ENCODE results near the gene RTL1. TPM values are rescaled to one million over a fixed set of nuclear protein-coding genes. Genes with fewer than 3 reads are reported as not detected.

The RTL1 gene
- total and polyA plus RNA-seq, 2 experiments from 2014 or later: 0.36 TPM; not detected in 1

DNA sequence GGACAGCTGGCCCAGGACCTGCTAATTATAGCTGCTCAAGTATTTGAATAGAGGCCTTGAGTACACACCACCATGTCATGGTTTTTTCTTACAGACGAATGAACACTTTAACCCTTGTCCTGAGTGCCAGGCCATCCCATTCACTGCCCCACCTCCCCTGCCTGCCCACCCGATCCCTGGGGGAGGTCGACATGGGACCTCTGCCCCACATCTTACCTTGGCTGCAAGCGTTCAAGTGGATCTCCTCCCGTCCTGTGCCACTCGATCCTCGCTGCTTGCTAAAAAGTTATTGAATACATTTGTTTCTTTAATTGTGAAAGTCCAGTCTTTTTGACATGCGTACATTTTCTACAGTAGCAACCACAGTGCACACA lies 10.3 kb downstream of the RTL1 start:
- no peaks in the 10 kb centered on the region for H3K9me2 ChIP-seq (ENCODE audit: insufficient read depth)
- H3K4me3 ChIP-seq: no peak overlapping the region
- in situ Hi-C loops (cut with MboI): no loop called here
- no peaks in the 10 kb centered on the region; the same call in 1 of the 2 replicates for H3K27me3 ChIP-seq (replicated peaks; ENCODE audit: insufficient read depth)
- WGBS, 2 experiments (ENCODE audit: low coverage in 1 of 2, low lambda C conversion rate in 2 of 2, missing lambda C conversion rate in 2 of 2): 65 to 73% methylated on average over 8 of the region's 8 CpGs
- no peak overlapping the region for H2AFZ ChIP-seq
- no peaks in the 10 kb centered on the region; the same call in 1 of the 2 replicates for H4K20me1 ChIP-seq (ENCODE audit: insufficient read depth)
- H3K79me2 ChIP-seq (ENCODE audit: insufficient read depth): peaks cover 10% of the 10 kb centered on the region
- H3K4me2 ChIP-seq (ENCODE audit: unreplicated experiment): no peak overlapping the region
- H3K4me1 ChIP-seq (ENCODE audit: insufficient read depth): no peaks in the 10 kb centered on the region
- TF ChIP-seq EZH2phosphoT487 (IDR thresholded peaks at IDR 0.05; ENCODE audit: insufficient read depth, low read depth): no peak
- no peak for TF ChIP-seq EZH2 (IDR thresholded peaks at IDR 0.05; ENCODE audit: insufficient read depth, poor library complexity, severe bottlenecking)
- H3K36me3 ChIP-seq (ENCODE audit: low read depth): peaks cover 20% of the 10 kb centered on the region; the same call in 1 of the 2 replicates
- H3K9me3 ChIP-seq (ENCODE audit: low read depth): no peaks in the 10 kb centered on the region
- no peak overlapping the region for H3K9ac ChIP-seq
- H3F3A ChIP-seq (ENCODE audit: insufficient read depth): peaks cover 7% of the 10 kb centered on the region; the same call in 1 of the 2 replicates
- no peak overlapping the region for H3K27ac ChIP-seq
- DNase-seq: no peak

DNA sequence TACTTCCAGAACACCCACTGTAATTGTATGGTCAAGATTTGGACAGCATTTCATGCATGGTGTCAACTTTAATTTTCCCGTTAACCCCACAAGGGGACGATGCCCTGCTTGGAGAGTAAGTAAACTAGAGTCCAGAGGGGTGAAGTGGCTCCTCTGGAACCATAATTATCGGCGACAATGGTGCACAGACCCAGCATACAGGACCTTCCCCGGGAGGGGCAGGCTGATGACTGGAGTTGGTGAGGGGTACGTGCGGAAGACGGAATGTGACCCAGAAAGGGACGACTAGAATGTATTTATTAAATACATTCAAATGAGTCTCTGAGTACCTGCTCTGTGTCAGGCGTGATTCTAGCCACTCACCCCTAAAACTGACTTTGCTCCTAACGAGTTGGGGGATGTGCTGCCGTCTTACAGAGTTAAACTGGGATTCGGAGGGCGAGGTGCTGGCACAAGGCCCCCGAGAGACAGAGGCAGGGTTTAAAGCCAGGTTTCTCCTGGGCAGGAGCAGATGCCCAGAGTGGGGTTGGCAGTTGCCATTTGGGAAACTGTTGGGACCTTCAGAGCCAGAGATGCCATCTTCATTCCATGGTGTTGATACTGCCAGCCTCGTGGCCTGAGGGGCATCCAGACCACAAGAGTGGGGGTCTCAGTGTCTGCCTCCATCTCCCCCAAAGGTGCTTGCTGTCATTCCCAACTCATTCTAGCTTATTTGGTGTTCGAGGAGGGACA lies 10.9 kb downstream of the RTL1 start:
- no peak for DNase-seq
- WGBS, 2 experiments (ENCODE audit: low coverage in 1 of 2, low lambda C conversion rate in 2 of 2, missing lambda C conversion rate in 2 of 2): 68 to 70% methylated on average over 17 of the region's 17 CpGs
- no peaks in the 10 kb centered on the region; the same call in 1 of the 2 replicates for H4K20me1 ChIP-seq (ENCODE audit: insufficient read depth)
- no peak overlapping the region for H3K4me2 ChIP-seq (ENCODE audit: unreplicated experiment)
- no peak overlapping the region for H3K4me3 ChIP-seq
- no peak overlapping the region for H2AFZ ChIP-seq
- H3K9me2 ChIP-seq (ENCODE audit: insufficient read depth): no peaks in the 10 kb centered on the region
- peaks cover 20% of the 10 kb centered on the region; the same call in 1 of the 2 replicates for H3K36me3 ChIP-seq (ENCODE audit: low read depth)
- no peak overlapping the region for H3K9ac ChIP-seq
- TF ChIP-seq EZH2phosphoT487 (IDR thresholded peaks at IDR 0.05; ENCODE audit: insufficient read depth, low read depth) (no peak), EZH2 (IDR thresholded peaks at IDR 0.05; ENCODE audit: insufficient read depth, poor library complexity, severe bottlenecking) (no peak)
- no peaks in the 10 kb centered on the region; the same call in 1 of the 2 replicates for H3K27me3 ChIP-seq (replicated peaks; ENCODE audit: insufficient read depth)
- H3K4me1 ChIP-seq (ENCODE audit: insufficient read depth): no peaks in the 10 kb centered on the region
- in situ Hi-C loops (cut with MboI): no loop called here
- H3K9me3 ChIP-seq (ENCODE audit: low read depth): no peaks in the 10 kb centered on the region
- peaks cover 11% of the 10 kb centered on the region; the same call in 1 of the 2 replicates for H3F3A ChIP-seq (ENCODE audit: insufficient read depth)
- peaks cover 16% of the 10 kb centered on the region for H3K79me2 ChIP-seq (ENCODE audit: insufficient read depth)
- no peak overlapping the region for H3K27ac ChIP-seq

DNA sequence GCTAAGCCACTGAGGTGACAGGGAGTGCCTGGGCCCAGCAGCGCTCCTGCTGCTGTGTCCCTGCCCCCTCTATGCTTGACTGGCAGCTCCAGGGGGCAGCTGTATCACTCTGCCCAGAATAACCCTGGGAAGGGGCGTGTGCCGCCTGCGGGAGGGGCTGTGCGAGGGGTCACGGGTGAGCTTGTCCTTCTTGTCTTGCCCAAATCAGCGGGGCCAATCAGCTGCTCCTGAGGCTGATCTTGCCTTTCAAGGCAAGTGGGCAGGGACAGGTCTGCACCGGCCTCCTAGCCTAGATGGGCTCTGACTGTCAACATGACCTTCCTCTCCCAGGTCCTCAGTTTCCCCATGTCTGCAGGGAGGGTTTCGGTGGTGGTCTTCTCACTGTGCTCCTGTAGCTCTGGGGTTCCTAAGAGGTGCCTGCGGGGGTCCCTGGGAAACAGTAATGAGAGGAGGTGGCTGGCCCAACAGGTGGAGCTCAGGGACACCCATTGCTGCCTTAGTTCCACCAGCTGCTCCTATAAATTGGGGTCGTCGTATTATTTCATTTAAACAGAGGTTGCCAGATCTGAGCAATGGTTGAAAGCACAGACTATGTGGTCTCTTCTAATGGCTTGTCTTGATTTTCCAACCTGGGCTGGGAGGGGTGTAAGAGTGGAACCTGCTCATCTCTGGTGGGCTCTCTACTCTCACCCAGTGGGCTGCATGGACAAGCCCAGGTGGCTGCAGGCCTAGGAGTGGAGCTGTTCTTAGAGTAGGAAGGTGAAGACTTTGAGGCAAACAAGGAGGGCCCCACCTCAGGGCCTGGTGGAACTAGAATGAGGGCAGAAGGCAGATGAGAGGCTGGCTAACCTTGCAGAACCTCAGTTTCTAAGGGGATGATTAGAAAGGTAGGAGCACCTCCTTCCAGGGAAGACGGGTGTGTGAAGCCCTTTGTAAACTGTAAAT lies 11.7 kb downstream of the RTL1 start:
- H3K27ac ChIP-seq: no peak overlapping the region
- peaks cover 24% of the 10 kb centered on the region for H3K79me2 ChIP-seq (ENCODE audit: insufficient read depth)
- peaks cover 11% of the 10 kb centered on the region; the same call in 1 of the 2 replicates for H3F3A ChIP-seq (ENCODE audit: insufficient read depth)
- no peaks in the 10 kb centered on the region; the same call in 1 of the 2 replicates for H3K27me3 ChIP-seq (replicated peaks; ENCODE audit: insufficient read depth)
- no peaks in the 10 kb centered on the region for H3K9me3 ChIP-seq (ENCODE audit: low read depth)
- no peak for TF ChIP-seq EZH2phosphoT487 (IDR thresholded peaks at IDR 0.05; ENCODE audit: insufficient read depth, low read depth)
- TF ChIP-seq EZH2 (IDR thresholded peaks at IDR 0.05; ENCODE audit: insufficient read depth, poor library complexity, severe bottlenecking): no peak
- H4K20me1 ChIP-seq (ENCODE audit: insufficient read depth): no peaks in the 10 kb centered on the region; the same call in 1 of the 2 replicates
- 73 to 78% methylated on average over 13 of the region's 13 CpGs for WGBS, 2 experiments (ENCODE audit: low coverage in 1 of 2, low lambda C conversion rate in 2 of 2, missing lambda C conversion rate in 2 of 2)
- H3K4me2 ChIP-seq (ENCODE audit: unreplicated experiment): no peak overlapping the region
- H3K36me3 ChIP-seq (ENCODE audit: low read depth): peaks cover 20% of the 10 kb centered on the region; the same call in 1 of the 2 replicates
- no peak overlapping the region for H3K9ac ChIP-seq
- no peak overlapping the region for H3K4me3 ChIP-seq
- no peak for DNase-seq
- in situ Hi-C loops (cut with MboI): no loop called here
- H3K4me1 ChIP-seq (ENCODE audit: insufficient read depth): no peaks in the 10 kb centered on the region
- no peak overlapping the region for H2AFZ ChIP-seq
- no peaks in the 10 kb centered on the region for H3K9me2 ChIP-seq (ENCODE audit: insufficient read depth)

DNA sequence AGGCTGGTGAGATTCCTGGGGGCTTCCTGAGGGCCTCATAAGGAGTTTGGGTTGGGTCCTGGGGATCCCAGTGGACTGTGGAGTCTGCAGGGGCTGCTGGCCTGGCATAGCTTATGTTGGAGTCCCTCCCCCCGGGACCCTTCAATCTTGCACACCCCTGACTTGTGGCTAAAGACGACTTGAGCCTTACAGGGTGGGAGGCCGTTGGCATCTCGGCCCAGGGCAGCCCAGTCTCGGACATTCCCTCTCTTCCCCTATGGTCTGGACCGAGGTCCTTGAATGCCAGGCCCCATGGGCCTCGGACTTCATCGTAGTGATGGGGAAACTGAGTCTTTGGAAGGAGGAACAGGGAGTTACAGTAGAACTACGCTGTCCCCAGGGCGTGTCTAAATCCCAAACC lies 12.5 kb downstream of the RTL1 start:
- 79 to 86% methylated on average over 10 of the region's 10 CpGs for WGBS, 2 experiments (ENCODE audit: low coverage in 1 of 2, low lambda C conversion rate in 2 of 2, missing lambda C conversion rate in 2 of 2)
- Histone ChIP-seq H3K9me3 (ENCODE audit: low read depth) (no peaks in the 10 kb centered on the region), H3K79me2 (ENCODE audit: insufficient read depth) (peaks cover 26% of the 10 kb centered on the region), H3K36me3 (ENCODE audit: low read depth) (peaks cover 20% of the 10 kb centered on the region; the same call in 1 of the 2 replicates), H3F3A (ENCODE audit: insufficient read depth) (peaks cover 11% of the 10 kb centered on the region; the same call in 1 of the 2 replicates), H3K9me2 (ENCODE audit: insufficient read depth) (no peaks in the 10 kb centered on the region), H3K4me3 (no peak overlapping the region), H3K9ac (no peak overlapping the region), H2AFZ (no peak overlapping the region), H4K20me1 (ENCODE audit: insufficient read depth) (no peaks in the 10 kb centered on the region; the same call in 1 of the 2 replicates), H3K27ac (no peak overlapping the region), H3K4me2 (ENCODE audit: unreplicated experiment) (no peak overlapping the region), H3K27me3 (replicated peaks; ENCODE audit: insufficient read depth) (no peaks in the 10 kb centered on the region; the same call in 1 of the 2 replicates), H3K4me1 (ENCODE audit: insufficient read depth) (no peaks in the 10 kb centered on the region)
- TF ChIP-seq EZH2 (IDR thresholded peaks at IDR 0.05; ENCODE audit: insufficient read depth, poor library complexity, severe bottlenecking) (no peak), EZH2phosphoT487 (IDR thresholded peaks at IDR 0.05; ENCODE audit: insufficient read depth, low read depth) (no peak)
- in situ Hi-C loops (cut with MboI): no loop called here
- no peak for DNase-seq

Data from GM23248 (cell line).